HepG2 (cell line): ENCODE data around the gene PHKG2. TPM values are rescaled to one million over a fixed set of nuclear protein-coding genes. Genes with fewer than 3 reads are reported as not detected.

Experiments used
- EZH2 ChIP-seq: conservative IDR thresholded peaks from 2 replicates; pipeline ENCODE4 v1.6.1; 2012; ENCODE audit warnings: mild to moderate bottlenecking, low read depth, low read length, moderate library complexity
- MAF1 ChIP-seq: sonication (generic); formaldehyde crosslinking; IDR thresholded peaks from 2 replicates; pipeline ENCODE4 v1.5.0; 2020; ENCODE audit warnings: missing genetic modification reagents, borderline replicate concordance
- MAFG ChIP-seq: sonication (generic); formaldehyde crosslinking; IDR thresholded peaks from 2 replicates; pipeline ENCODE4 v1.5.1; 2020; ENCODE audit warnings: mild to moderate bottlenecking, missing genetic modification reagents
- MYNN ChIP-seq: sonication (generic); formaldehyde crosslinking; IDR thresholded peaks from 2 replicates; pipeline ENCODE4 v1.4.0; 2020; ENCODE audit warnings: mild to moderate bottlenecking, low read depth, missing genetic modification reagents
- NCOA1 ChIP-seq: sonication (generic); formaldehyde crosslinking; IDR thresholded peaks from 2 replicates; pipeline ENCODE4 v1.9.0; 2021; ENCODE audit warnings: missing genetic modification reagents
- NRL ChIP-seq: sonication (generic); formaldehyde crosslinking; IDR thresholded peaks from 2 replicates; pipeline ENCODE4 v1.5.0; 2020; ENCODE audit warnings: missing genetic modification reagents, mild to moderate bottlenecking, moderate library complexity, borderline replicate concordance
- REL ChIP-seq: sonication (generic); formaldehyde crosslinking; conservative IDR thresholded peaks from 2 replicates; pipeline ENCODE4 v1.8.0; 2022; ENCODE audit warnings: mild to moderate bottlenecking, missing genetic modification reagents, moderate library complexity
- SMAD1 ChIP-seq: sonication (generic); formaldehyde crosslinking; IDR thresholded peaks from 2 replicates; pipeline ENCODE4 v1.4.0; 2020; ENCODE audit warnings: missing genetic modification reagents, low read depth, mild to moderate bottlenecking, borderline replicate concordance
- ZBTB7A ChIP-seq: sonication (generic); formaldehyde crosslinking; IDR thresholded peaks from 2 replicates; pipeline ENCODE4 v1.8.0; 2022; ENCODE audit warnings: mild to moderate bottlenecking, missing genetic modification reagents
- ZNF207 ChIP-seq: fragments of 450-650 bp; IDR thresholded peaks from 2 replicates; pipeline ENCODE4 v1.6.1; 2016; ENCODE audit warnings: antibody characterized with exemption, borderline replicate concordance
- ZNF263 ChIP-seq: sonication (generic); formaldehyde crosslinking; IDR thresholded peaks from 2 replicates; pipeline ENCODE4 v1.4.0; 2020; ENCODE audit warnings: missing genetic modification reagents
- ZNF264 ChIP-seq: sonication (generic); formaldehyde crosslinking; IDR thresholded peaks from 2 replicates; pipeline ENCODE4 v1.4.0; 2020; ENCODE audit warnings: missing genetic modification reagents
- ZNF547 ChIP-seq: sonication (generic); formaldehyde crosslinking; IDR thresholded peaks from 2 replicates; pipeline ENCODE4 v1.5.1; 2020; ENCODE audit warnings: mild to moderate bottlenecking, missing genetic modification reagents
- ZNF891 ChIP-seq: sonication (generic); formaldehyde crosslinking; IDR thresholded peaks from 2 replicates; pipeline ENCODE4 v1.5.0; 2020; ENCODE audit warnings: mild to moderate bottlenecking, missing genetic modification reagents
- polyA plus RNA-seq, 8 experiments: library from polyadenylated mRNA; depleted of rRNA in 3 of 8; stranded (reverse) in 7 of 8; unstranded in 1 of 8; fragments of >200 nt; fragmentation: Illumina TruSeq in 4 of 8; extraction: Trizol in 4 of 8; gene quantifications; 2 replicates each; pipeline versions ENCODE4 v1.2.1 to v1.2.3, GENCODE V29; 2011 to 2016; ENCODE audit warnings: low read depth in 4 of 8, missing spikeins in 1 of 8, mixed read lengths in 1 of 8; ENCODE audit not compliant: insufficient read depth in 1 of 8
- total RNA-seq, 5 experiments: library from RNA; depleted of rRNA; stranded (reverse); fragments of >200 nt; fragmentation: Illumina TruSeq; extraction: Trizol; gene quantifications; 2 replicates each; pipeline ENCODE4 v1.2.3, GENCODE V29; 2016; ENCODE audit warnings: low read depth in 1 of 5
- TF ChIP-seq, protein P1 (sequence below): sonication (generic); formaldehyde crosslinking; IDR thresholded peaks from 2 replicates; pipeline ENCODE4 v1.5.1; 2020; ENCODE audit warnings: missing genetic modification reagents, mild to moderate bottlenecking, borderline replicate concordance
- TF ChIP-seq, protein P2 (sequence below): sonication (generic); formaldehyde crosslinking; IDR thresholded peaks from 2 replicates; pipeline ENCODE4 v1.8.1; 2023; ENCODE audit warnings: mild to moderate bottlenecking, missing genetic modification reagents
- TF ChIP-seq, protein P3 (sequence below): sonication (generic); formaldehyde crosslinking; IDR thresholded peaks from 2 replicates; pipeline ENCODE4 v1.4.0; 2020; ENCODE audit warnings: mild to moderate bottlenecking, missing genetic modification reagents, borderline replicate concordance
- TF ChIP-seq, protein P4 (sequence below): sonication (generic); formaldehyde crosslinking; IDR thresholded peaks from 2 replicates; pipeline ENCODE4 v1.4.0; 2020; ENCODE audit warnings: missing genetic modification reagents
- TF ChIP-seq, protein P5 (sequence below): sonication (generic); formaldehyde crosslinking; IDR thresholded peaks from 2 replicates; pipeline ENCODE4 v1.8.0; 2022; ENCODE audit warnings: low read depth, missing genetic modification reagents

PHKG2 gene
- total and polyA plus RNA-seq, 2 of the 13 experiments (the other 11 are each of a cell fraction or from before 2014, with no cell fraction given) = 37.4 to 42.1 TPM

DNA sequence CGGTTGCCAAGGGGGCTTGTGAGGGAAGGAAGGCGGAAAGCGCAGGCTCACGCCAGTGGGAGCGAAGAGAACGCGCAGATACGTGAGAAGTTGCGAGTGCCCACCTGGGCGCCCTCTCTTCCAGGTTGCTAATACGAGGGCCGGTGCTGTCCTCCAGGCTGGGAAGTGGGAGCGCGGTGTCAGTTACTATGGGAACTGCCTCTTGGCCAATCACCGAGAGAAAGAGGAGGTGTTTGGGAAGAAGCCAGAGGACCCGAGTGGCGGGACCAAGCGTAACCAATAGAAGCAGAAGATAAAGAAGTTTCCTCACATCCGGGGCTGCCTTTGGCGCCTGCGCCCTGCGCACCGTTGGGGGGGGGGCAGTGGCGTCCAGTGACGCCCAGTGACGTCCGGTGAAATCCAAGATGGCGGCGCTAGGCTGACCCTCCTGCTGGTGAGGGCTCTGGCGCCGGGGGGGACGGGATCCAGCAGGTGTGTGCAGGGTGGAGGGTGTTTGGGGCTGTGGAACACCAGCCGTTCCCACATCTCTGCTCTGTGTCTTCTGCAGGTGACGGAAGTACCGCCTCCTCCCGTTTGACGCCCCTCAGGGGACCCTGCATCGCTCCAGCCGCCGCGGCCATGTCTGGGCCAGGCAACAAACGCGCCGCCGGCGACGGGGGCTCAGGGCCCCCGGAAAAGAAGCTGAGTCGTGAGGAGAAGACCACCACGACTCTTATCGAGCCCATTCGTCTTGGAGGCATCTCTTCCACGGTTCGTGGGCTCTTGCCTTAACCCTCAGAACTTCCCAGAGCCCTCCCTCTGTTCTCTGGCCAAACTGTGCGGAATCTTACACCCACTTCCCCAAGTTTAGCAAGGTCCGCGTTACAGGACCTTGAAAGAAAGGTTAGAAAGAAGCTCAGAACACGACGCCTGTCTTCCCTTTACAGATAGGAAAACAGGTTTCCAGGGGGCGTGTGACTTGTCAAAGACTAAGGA is 14.0 kb downstream of the PHKG2 start, which contains the start of the genes CFAP119 and RNF40 (continued):
- TF ChIP-seq MYNN (CRISPR knock-in tag) = 0 out of 2 replicates have a peak, but pooled peaks have one; percentile 26
- TF ChIP-seq ZNF891 (CRISPR knock-in tag) = peak; percentile 68
- peak; percentile 26; the same call in 1 of the 2 replicates for TF ChIP-seq ZNF547 (CRISPR knock-in tag)
- no peak for TF ChIP-seq ZNF207
- TF ChIP-seq, protein P1, sequence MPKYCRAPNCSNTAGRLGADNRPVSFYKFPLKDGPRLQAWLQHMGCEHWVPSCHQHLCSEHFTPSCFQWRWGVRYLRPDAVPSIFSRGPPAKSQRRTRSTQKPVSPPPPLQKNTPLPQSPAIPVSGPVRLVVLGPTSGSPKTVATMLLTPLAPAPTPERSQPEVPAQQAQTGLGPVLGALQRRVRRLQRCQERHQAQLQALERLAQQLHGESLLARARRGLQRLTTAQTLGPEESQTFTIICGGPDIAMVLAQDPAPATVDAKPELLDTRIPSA (CRISPR knock-in tag) = no peak; the same call in 1 of the 2 replicates
- TF ChIP-seq, protein P2, sequence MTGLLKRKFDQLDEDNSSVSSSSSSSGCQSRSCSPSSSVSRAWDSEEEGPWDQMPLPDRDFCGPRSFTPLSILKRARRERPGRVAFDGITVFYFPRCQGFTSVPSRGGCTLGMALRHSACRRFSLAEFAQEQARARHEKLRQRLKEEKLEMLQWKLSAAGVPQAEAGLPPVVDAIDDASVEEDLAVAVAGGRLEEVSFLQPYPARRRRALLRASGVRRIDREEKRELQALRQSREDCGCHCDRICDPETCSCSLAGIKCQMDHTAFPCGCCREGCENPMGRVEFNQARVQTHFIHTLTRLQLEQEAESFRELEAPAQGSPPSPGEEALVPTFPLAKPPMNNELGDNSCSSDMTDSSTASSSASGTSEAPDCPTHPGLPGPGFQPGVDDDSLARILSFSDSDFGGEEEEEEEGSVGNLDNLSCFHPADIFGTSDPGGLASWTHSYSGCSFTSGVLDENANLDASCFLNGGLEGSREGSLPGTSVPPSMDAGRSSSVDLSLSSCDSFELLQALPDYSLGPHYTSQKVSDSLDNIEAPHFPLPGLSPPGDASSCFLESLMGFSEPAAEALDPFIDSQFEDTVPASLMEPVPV (CRISPR knock-in tag) = peak; percentile 90; the same call in 1 of the 2 replicates
- no peak for TF ChIP-seq MAFG (CRISPR knock-in tag)
- TF ChIP-seq, protein P3, sequence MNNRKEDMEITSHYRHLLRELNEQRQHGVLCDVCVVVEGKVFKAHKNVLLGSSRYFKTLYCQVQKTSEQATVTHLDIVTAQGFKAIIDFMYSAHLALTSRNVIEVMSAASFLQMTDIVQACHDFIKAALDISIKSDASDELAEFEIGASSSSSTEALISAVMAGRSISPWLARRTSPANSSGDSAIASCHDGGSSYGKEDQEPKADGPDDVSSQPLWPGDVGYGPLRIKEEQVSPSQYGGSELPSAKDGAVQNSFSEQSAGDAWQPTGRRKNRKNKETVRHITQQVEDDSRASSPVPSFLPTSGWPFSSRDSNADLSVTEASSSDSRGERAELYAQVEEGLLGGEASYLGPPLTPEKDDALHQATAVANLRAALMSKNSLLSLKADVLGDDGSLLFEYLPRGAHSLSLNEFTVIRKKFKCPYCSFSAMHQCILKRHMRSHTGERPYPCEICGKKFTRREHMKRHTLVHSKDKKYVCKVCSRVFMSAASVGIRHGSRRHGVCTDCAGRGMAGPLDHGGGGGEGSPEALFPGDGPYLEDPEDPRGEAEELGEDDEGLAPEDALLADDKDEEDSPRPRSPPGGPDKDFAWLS (CRISPR knock-in tag) = no peak
- no peak for TF ChIP-seq SMAD1 (CRISPR knock-in tag)
- TF ChIP-seq EZH2 = no peak
- peak; percentile 83; the same call in 1 of the 2 replicates for TF ChIP-seq NCOA1 (CRISPR knock-in tag)
- peak; percentile 57 for TF ChIP-seq ZBTB7A (CRISPR knock-in tag)
- peak; percentile 73; the same call in 1 of the 2 replicates for TF ChIP-seq MAF1
- 0 out of 2 replicates have a peak, but pooled peaks have one; percentile 58 for TF ChIP-seq ZNF264 (CRISPR knock-in tag)
- TF ChIP-seq, protein P4, sequence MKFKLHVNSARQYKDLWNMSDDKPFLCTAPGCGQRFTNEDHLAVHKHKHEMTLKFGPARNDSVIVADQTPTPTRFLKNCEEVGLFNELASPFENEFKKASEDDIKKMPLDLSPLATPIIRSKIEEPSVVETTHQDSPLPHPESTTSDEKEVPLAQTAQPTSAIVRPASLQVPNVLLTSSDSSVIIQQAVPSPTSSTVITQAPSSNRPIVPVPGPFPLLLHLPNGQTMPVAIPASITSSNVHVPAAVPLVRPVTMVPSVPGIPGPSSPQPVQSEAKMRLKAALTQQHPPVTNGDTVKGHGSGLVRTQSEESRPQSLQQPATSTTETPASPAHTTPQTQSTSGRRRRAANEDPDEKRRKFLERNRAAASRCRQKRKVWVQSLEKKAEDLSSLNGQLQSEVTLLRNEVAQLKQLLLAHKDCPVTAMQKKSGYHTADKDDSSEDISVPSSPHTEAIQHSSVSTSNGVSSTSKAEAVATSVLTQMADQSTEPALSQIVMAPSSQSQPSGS (CRISPR knock-in tag) = peak; percentile 72
- TF ChIP-seq NRL (CRISPR knock-in tag) = 0 out of 2 replicates have a peak, but pooled peaks have one; percentile 72
- TF ChIP-seq, protein P5, sequence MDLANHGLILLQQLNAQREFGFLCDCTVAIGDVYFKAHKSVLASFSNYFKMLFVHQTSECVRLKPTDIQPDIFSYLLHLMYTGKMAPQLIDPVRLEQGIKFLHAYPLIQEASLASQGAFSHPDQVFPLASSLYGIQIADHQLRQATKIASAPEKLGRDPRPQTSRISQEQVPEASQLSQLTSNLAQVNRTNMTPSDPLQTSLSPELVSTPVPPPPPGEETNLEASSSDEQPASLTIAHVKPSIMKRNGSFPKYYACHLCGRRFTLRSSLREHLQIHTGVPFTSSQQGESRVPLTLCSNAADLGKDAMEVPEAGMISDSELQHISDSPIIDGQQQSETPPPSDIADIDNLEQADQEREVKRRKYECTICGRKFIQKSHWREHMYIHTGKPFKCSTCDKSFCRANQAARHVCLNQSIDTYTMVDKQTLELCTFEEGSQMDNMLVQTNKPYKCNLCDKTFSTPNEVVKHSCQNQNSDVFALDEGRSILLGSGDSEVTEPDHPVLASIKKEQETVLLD = no peak
- TF ChIP-seq ZNF263 (CRISPR knock-in tag) = no peak
- 0 out of 2 replicates have a peak, but pooled peaks have one; percentile 69 for TF ChIP-seq REL (CRISPR knock-in tag)
